AG20443 (cell line): ENCODE measurements around the gene PPP1R27.

Experiments
- DNase-seq: peaks from one replicate; pipeline ENCODE4 v3.0.0; 2012; ENCODE audit warnings: low spot score, mixed read lengths

Gene PPP1R27

GRCh38 chr17:81860756-81861568, 26.1 kb upstream of the PPP1R27 start:
- DNase-seq = peak; percentile 98

- DNase-seq = peak; percentile 12
These were observed 25.3 kb upstream of the PPP1R27 start, which contains the start of gene P4HB for GRCh38 chr17:81859906-81860755. Gene P4HB, minus strand, starts transcription at chr17:81860535. Its CDS starts 64 bp downstream, at chr17:81860471.

- DNase-seq = no peak
These were observed 24.4 kb upstream of the PPP1R27 start for GRCh38 chr17:81858967-81859905.

- DNase-seq = no peak
These were observed 23.5 kb upstream of the PPP1R27 start for GRCh38 chr17:81858170-81858966.

- DNase-seq = no peak
These were observed 20.3 kb upstream of the PPP1R27 start for GRCh38 chr17:81854974-81855774.

- DNase-seq = no peak
These were observed 17.4 kb upstream of the PPP1R27 start for GRCh38 chr17:81852237-81852636.

- DNase-seq = no peak
These were observed 16.6 kb upstream of the PPP1R27 start for GRCh38 chr17:81851423-81851822.

- DNase-seq = no peak
These were observed 14.6 kb upstream of the PPP1R27 start for GRCh38 chr17:81849457-81849856.

- no peak for DNase-seq
These were observed 12.2 kb upstream of the PPP1R27 start for GRCh38 chr17:81846743-81847689.

GRCh38 chr17:81845881-81846742, 11.3 kb upstream of the PPP1R27 start:
- DNase-seq = no peak

GRCh38 chr17:81845361-81845760, 10.5 kb upstream of the PPP1R27 start:
- no peak for DNase-seq

- no peak for DNase-seq
These were observed 10.0 kb upstream of the PPP1R27 start for GRCh38 chr17:81844887-81845286.

- DNase-seq = no peak
These were observed 9.5 kb upstream of the PPP1R27 start for GRCh38 chr17:81844327-81844851.

- DNase-seq = no peak
These were observed 9.0 kb upstream of the PPP1R27 start for GRCh38 chr17:81843713-81844326.

- peak; percentile 55 for DNase-seq
These were observed 8.1 kb upstream of the PPP1R27 start for GRCh38 chr17:81842725-81843504.

- no peak for DNase-seq
These were observed 7.5 kb upstream of the PPP1R27 start for GRCh38 chr17:81842378-81842724.

GRCh38 chr17:81841866-81842265, 7.0 kb upstream of the PPP1R27 start:
- DNase-seq = no peak
